SK-N-SH treated with all-trans-retinoic acid at 6 μM for 48 hours (cell line): ENCODE measurements around the gene TBC1D4.
"Not testable (repeated sequence)": the region's sequence is repeated elsewhere in the genome, so short reads cannot be mapped to it uniquely, and the experiment has no call there.

ENCODE experiments used
- ATAC-seq: fragments of 200-7000 bp; cut with Tn5 transposase; 3 replicates; pipeline ENCODE4 v1.9.1; 2020; ENCODE audit warnings: mild to moderate bottlenecking, moderate library complexity
- ARNTL ChIP-seq: fragments of 450-650 bp; formaldehyde crosslinking; IDR thresholded peaks from 2 replicates; pipeline ENCODE4 v1.5.0; 2020; ENCODE audit warnings: low read depth, mild to moderate bottlenecking, moderate library complexity, borderline replicate concordance
- BACH2 ChIP-seq: fragments of 250-450 bp; sonication (Bioruptor Pico); IDR thresholded peaks from 2 replicates; pipeline ENCODE4 v1.9.0; 2021; ENCODE audit warnings: mild to moderate bottlenecking, borderline replicate concordance
- CSDC2 ChIP-seq: fragments of 250-450 bp; sonication (Bioruptor Pico); IDR thresholded peaks from 2 replicates; pipeline ENCODE4 v1.5.0; 2020; ENCODE audit warnings: mild to moderate bottlenecking, moderate library complexity
- ESRRG ChIP-seq: fragments of 250-450 bp; sonication (Bioruptor Pico); IDR thresholded peaks from 2 replicates; pipeline ENCODE4 v1.6.1; 2021; ENCODE audit warnings: mild to moderate bottlenecking
- GLIS3 ChIP-seq: fragments of 250-450 bp; sonication (Bioruptor Pico); IDR thresholded peaks from 2 replicates; pipeline ENCODE4 v1.5.0; 2020; ENCODE audit warnings: mild to moderate bottlenecking, moderate library complexity
- ISL1 ChIP-seq: fragments of 250-450 bp; sonication (Bioruptor Pico); IDR thresholded peaks from 2 replicates; pipeline ENCODE4 v2.1.2; 2022; ENCODE audit warnings: mild to moderate bottlenecking, moderate library complexity
- OSR1 ChIP-seq: fragments of 250-450 bp; sonication (Bioruptor Pico); IDR thresholded peaks from 2 replicates; pipeline ENCODE4 v1.8.0; 2022; ENCODE audit warnings: moderate library complexity, mild to moderate bottlenecking, inconsistent platforms
- PPARA ChIP-seq: fragments of 250-450 bp; sonication (Bioruptor Pico); IDR thresholded peaks from 2 replicates; pipeline ENCODE4 v1.5.0; 2020; ENCODE audit warnings: mild to moderate bottlenecking, borderline replicate concordance
- SNAI2 ChIP-seq: fragments of 250-450 bp; sonication (Bioruptor Pico); IDR thresholded peaks from 2 replicates; pipeline ENCODE4 v1.5.0; 2020; ENCODE audit warnings: mild to moderate bottlenecking, moderate library complexity
- TCF4 ChIP-seq: fragments of 250-450 bp; sonication (Bioruptor Pico); IDR thresholded peaks from 2 replicates; pipeline ENCODE4 v1.8.0; 2021; ENCODE audit warnings: mild to moderate bottlenecking, moderate library complexity, borderline replicate concordance
- TOX ChIP-seq: fragments of 250-450 bp; sonication (Bioruptor Pico); IDR thresholded peaks from 2 replicates; pipeline ENCODE4 v1.8.0; 2021; ENCODE audit warnings: mild to moderate bottlenecking, moderate library complexity, borderline replicate concordance
- ZFP3 ChIP-seq: fragments of 250-450 bp; sonication (Bioruptor Pico); IDR thresholded peaks from 2 replicates; pipeline ENCODE4 v1.5.0; 2020; ENCODE audit warnings: mild to moderate bottlenecking, moderate library complexity
- ZFP30 ChIP-seq: fragments of 450-650 bp; formaldehyde crosslinking; IDR thresholded peaks from 2 replicates; pipeline ENCODE4 v1.5.0; 2022; ENCODE audit warnings: mild to moderate bottlenecking, moderate library complexity
- ZNF565 ChIP-seq: fragments of 450-650 bp; formaldehyde crosslinking; conservative IDR thresholded peaks from 2 replicates; pipeline ENCODE4 v1.5.0; 2020; ENCODE audit warnings: low read depth, mild to moderate bottlenecking, moderate library complexity
- ZNF70 ChIP-seq: fragments of 450-650 bp; formaldehyde crosslinking; IDR thresholded peaks from 2 replicates; pipeline ENCODE4 v1.5.0; 2020; ENCODE audit warnings: mild to moderate bottlenecking, moderate library complexity
- ZNF8 ChIP-seq: fragments of 450-650 bp; formaldehyde crosslinking; IDR thresholded peaks from 2 replicates; pipeline ENCODE4 v1.5.0; 2020; ENCODE audit warnings: mild to moderate bottlenecking, moderate library complexity
- TF ChIP-seq, protein P1 (sequence below): fragments of 250-450 bp; sonication (Bioruptor Pico); IDR thresholded peaks from 2 replicates; pipeline ENCODE4 v1.8.0; 2021; ENCODE audit warnings: low read depth, mild to moderate bottlenecking, moderate library complexity, borderline replicate concordance
- TF ChIP-seq, protein P2 (sequence below): fragments of 250-450 bp; sonication (Bioruptor Pico); IDR thresholded peaks from 2 replicates; pipeline ENCODE4 v1.5.0; 2020; ENCODE audit warnings: mild to moderate bottlenecking, moderate library complexity
- TF ChIP-seq, protein P3 (sequence below): fragments of 250-450 bp; sonication (Bioruptor Pico); IDR thresholded peaks from 2 replicates; pipeline ENCODE4 v1.5.1; 2020; ENCODE audit warnings: low read depth, mild to moderate bottlenecking, moderate library complexity

The TBC1D4 gene

DNA sequence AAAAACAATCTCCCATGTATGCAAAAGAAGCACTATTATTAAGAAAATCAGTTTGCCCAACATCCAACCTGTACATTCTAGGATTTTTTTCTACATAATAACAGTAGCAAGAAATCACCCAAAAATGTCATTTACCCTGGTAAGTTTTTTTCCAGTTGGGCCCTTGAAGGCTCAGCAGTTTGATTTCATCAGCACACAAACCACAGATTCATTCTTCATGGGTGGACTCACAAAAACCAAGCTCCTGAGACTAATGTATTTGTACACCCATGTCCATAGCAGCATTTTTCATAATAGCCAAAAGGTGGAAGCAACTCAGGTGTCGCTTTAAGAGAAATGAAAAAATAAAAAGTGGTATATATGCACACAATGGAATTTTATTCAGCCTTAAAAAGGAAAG, 210.1 kb downstream of the TBC1D4 start:
- no peak for ATAC-seq
- TF ChIP-seq, protein P1, sequence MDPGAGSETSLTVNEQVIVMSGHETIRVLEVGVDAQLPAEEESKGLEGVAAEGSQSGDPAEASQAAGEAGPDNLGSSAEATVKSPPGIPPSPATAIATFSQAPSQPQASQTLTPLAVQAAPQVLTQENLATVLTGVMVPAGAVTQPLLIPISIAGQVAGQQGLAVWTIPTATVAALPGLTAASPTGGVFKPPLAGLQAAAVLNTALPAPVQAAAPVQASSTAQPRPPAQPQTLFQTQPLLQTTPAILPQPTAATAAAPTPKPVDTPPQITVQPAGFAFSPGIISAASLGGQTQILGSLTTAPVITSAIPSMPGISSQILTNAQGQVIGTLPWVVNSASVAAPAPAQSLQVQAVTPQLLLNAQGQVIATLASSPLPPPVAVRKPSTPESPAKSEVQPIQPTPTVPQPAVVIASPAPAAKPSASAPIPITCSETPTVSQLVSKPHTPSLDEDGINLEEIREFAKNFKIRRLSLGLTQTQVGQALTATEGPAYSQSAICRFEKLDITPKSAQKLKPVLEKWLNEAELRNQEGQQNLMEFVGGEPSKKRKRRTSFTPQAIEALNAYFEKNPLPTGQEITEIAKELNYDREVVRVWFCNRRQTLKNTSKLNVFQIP (CRISPR knock-in tag) = no peak
- no peak for TF ChIP-seq ZNF565

DNA sequence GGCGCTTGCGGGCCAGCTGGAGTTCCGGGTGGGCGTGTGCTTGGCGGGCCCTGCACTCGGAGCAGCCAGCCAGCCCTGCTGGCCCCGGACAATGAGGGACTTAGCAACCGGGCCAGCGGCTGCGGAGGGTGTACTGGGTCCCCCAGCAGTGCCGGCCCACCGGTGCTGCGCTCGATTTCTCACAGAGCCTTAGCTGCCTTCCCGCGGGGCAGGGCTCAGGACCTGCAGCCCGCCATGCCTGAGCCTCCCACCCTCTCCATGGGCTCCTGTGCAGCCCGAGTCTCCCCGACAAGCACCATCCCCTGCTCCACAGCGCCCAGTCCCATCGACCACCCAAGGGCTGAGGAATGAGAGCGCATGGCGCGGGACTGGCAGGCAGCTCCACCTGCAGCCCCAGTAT, 213.5 kb downstream of the TBC1D4 start:
- not testable (repeated sequence) for ATAC-seq

DNA sequence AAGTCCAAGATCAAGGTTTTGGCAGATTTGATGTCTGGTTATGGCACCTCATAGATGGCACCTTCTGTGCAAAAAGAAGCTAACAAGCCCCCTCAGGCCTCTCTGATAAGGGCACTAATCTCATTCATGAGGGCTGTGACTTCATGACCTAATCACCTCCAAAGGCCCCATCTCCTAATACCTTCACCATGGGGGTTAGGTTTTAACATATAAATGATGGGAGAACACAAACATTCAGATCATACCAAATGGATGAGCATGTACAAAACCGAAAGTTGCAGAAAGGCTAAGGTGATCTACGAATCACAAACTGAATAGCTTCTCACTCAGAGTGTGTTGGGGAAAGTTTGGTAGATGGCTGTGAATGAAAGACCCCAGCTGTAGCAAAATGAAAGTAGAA, 217.4 kb downstream of the TBC1D4 start:
- no peak for ATAC-seq
- no peak for TF ChIP-seq ZFP30 (CRISPR knock-in tag)
- no peak for TF ChIP-seq ZFP3
- no peak for TF ChIP-seq CSDC2 (CRISPR knock-in tag)
- TF ChIP-seq, all 23 proteins: peak for 0

DNA sequence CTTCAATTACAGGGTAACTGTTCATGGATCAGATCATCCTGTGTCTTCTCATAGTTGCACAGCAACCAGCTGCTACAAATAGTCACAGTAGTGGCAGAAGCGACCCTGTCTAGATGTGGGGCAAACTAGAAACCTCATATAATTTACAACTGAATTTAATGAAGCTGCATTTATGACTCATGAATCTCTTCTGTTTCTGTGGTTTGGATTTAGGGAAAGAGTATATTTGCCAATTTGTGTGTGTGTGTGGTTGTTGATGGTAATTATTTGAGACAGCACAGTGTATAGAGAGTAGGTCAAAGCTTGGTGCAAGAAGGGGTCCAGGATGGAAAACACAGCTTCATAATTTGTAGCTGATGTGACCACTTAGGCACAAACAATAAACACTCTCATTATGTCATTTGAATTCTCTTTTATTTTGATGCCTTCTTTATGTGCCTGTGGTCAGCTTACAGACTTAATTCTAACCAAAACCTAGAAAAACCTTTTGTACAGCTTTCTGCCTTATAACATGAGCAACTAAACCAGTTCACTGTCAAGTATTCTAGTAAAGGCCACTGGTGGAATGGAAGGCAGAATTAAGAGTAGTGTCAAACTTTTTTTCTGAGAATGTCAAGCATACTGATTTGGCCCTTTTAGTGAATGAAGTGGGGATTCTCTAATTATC, 218.1 kb downstream of the TBC1D4 start:
- TF ChIP-seq ZNF8 (CRISPR knock-in tag) (no peak), ZNF565 (no peak), ESRRG (CRISPR knock-in tag) (no peak), BACH2 (no peak), ISL1 (CRISPR knock-in tag) (no peak), TOX (no peak), SNAI2 (CRISPR knock-in tag) (no peak), ARNTL (CRISPR knock-in tag) (no peak), TCF4 (CRISPR knock-in tag) (no peak), ZFP30 (CRISPR knock-in tag) (no peak), OSR1 (CRISPR knock-in tag) (no peak), ZFP3 (no peak), PPARA (CRISPR knock-in tag) (no peak), GLIS3 (CRISPR knock-in tag) (no peak), CSDC2 (CRISPR knock-in tag) (no peak)
- TF ChIP-seq, protein P2, sequence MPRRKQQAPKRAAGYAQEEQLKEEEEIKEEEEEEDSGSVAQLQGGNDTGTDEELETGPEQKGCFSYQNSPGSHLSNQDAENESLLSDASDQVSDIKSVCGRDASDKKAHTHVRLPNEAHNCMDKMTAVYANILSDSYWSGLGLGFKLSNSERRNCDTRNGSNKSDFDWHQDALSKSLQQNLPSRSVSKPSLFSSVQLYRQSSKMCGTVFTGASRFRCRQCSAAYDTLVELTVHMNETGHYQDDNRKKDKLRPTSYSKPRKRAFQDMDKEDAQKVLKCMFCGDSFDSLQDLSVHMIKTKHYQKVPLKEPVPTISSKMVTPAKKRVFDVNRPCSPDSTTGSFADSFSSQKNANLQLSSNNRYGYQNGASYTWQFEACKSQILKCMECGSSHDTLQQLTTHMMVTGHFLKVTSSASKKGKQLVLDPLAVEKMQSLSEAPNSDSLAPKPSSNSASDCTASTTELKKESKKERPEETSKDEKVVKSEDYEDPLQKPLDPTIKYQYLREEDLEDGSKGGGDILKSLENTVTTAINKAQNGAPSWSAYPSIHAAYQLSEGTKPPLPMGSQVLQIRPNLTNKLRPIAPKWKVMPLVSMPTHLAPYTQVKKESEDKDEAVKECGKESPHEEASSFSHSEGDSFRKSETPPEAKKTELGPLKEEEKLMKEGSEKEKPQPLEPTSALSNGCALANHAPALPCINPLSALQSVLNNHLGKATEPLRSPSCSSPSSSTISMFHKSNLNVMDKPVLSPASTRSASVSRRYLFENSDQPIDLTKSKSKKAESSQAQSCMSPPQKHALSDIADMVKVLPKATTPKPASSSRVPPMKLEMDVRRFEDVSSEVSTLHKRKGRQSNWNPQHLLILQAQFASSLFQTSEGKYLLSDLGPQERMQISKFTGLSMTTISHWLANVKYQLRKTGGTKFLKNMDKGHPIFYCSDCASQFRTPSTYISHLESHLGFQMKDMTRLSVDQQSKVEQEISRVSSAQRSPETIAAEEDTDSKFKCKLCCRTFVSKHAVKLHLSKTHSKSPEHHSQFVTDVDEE (CRISPR knock-in tag) = no peak
- TF ChIP-seq, protein P3, sequence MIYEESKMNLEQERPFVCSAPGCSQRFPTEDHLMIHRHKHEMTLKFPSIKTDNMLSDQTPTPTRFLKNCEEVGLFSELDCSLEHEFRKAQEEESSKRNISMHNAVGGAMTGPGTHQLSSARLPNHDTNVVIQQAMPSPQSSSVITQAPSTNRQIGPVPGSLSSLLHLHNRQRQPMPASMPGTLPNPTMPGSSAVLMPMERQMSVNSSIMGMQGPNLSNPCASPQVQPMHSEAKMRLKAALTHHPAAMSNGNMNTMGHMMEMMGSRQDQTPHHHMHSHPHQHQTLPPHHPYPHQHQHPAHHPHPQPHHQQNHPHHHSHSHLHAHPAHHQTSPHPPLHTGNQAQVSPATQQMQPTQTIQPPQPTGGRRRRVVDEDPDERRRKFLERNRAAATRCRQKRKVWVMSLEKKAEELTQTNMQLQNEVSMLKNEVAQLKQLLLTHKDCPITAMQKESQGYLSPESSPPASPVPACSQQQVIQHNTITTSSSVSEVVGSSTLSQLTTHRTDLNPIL (CRISPR knock-in tag) = no peak
- TF ChIP-seq, protein P1 (CRISPR knock-in tag) = no peak
- ATAC-seq = peak; percentile 80

DNA sequence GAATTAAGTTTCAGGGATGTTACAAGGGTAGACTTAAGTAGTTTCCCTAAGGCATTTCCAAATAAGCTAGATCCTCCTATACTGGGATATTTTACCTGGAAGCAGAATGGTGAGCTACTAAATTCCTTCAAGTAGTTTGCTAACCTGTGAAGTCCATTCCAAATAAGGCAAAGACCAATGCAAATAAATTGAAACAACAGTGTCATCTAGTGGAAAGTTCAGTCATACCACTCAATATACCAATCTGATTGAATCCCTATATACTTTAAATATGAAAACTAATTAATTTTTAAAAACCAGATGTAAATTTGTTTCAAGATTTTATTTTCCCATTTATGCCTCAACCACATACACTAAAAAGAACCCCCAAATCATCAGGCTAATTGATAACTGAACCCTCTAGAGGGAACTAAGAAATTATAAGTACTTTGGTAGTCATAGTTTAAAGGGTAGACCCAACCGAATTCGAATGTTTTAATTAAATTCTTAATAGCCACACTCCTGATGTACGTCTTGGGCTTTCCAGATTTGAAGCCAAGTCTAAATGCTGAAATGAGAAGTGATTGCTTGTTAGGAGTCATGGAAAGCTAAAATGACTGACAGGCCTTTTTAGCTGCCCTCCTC, 223.7 kb downstream of the TBC1D4 start:
- TF ChIP-seq ZNF70 = no peak
- no peak for TF ChIP-seq OSR1 (CRISPR knock-in tag)
- TF ChIP-seq ZFP30 (CRISPR knock-in tag) = no peak
- TF ChIP-seq, protein P2 (CRISPR knock-in tag) = no peak
- no peak for TF ChIP-seq CSDC2 (CRISPR knock-in tag)
- peak; percentile 91 for ATAC-seq
